Mucosa of descending colon (tissue), 3 donors: ENCODE data around the gene TEX26. TPM values are rescaled to one million over a fixed set of nuclear protein-coding genes. Genes with fewer than 3 reads are reported as not detected.

Experiments used
- ATAC-seq: fragments of 200-7000 bp; cut with Tn5 transposase; one replicate; pipeline ENCODE4 v1.9.1; 2020; ENCODE audit warnings: mild to moderate bottlenecking, moderate library complexity
- DNase-seq, 3 donors: peaks; one replicate each; pipeline ENCODE4 v3.0.0-alpha.2; 2020
- H3K36me3 ChIP-seq: fragments of 200-600 bp; one replicate; pipeline ENCODE4 v1.8.0; 2021; ENCODE audit warnings: low read depth, mild to moderate bottlenecking
- H3K4me1 ChIP-seq: fragments of 200-600 bp; one replicate; pipeline ENCODE4 v1.8.0; 2021; ENCODE audit warnings: low read depth, mild to moderate bottlenecking
- H3K4me3 ChIP-seq: fragments of 200-600 bp; one replicate; pipeline ENCODE4 v1.8.0; 2021; ENCODE audit warnings: mild to moderate bottlenecking
- H3K9me3 ChIP-seq: fragments of 200-600 bp; one replicate; pipeline ENCODE4 v1.8.0; 2021; ENCODE audit warnings: mild to moderate bottlenecking
- CTCF ChIP-seq: fragments of 200-600 bp; IDR thresholded peaks from one replicate; pipeline ENCODE4 v1.8.0; 2022; ENCODE audit warnings: antibody characterized with exemption, mild to moderate bottlenecking
- intact Hi-C, 2 donors: fragments of 100-400 bp; cut with DNase I in 1 of 2; cut with micrococcal nuclease in 1 of 2; formaldehyde crosslinking; loops; one replicate each; pipeline versions ENCODE4 v1.11.0 to v1.11.1; 2022; cut with DNase I, micrococcal nuclease
- total RNA-seq, 3 donors: library from RNA; stranded (reverse); fragmentation: NEBNext Ultra II Directional in 2 of 3; extraction: Animal tissue kit (Norgen Biotek cat#: 25700) in 2 of 3; gene quantifications; one replicate each; pipeline versions ENCODE4 v1.2.1 to v1.2.4, GENCODE V29; 2021 to 2023
- donor health status: DM: no; HTN: no; CAD: no; lungs with moderate emphysema.
- donor health status: DM: no; HTN: no; CAD: no.
- donor health status: DM: no; HTN: yes; CAD: no.

Gene TEX26
- total RNA-seq, 3 donors from 2014 or later: not detected

DNA sequence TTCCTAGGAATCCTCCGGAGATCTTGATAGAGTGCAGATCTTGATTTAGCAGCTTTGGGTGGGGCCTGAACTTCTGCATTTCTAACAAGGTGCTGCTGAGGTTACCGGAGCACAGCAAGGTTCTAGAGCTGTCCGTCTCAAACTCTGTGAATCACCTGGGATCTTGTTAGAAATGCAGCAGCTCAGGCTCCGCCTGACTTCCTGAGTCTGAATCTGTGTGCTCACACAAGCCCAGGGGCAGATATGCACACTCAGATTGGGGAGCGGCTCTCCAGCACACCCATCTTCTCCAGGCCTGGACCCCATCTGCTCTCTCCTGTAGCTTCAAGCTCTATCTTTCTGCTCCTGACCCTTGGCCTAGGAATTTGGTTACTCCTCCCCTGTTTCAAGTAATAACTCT, 3.5 kb upstream of the TEX26 start:
- H3K9me3 ChIP-seq: no peaks in the 10 kb centered on the region
- H3K36me3 ChIP-seq: no peaks in the 10 kb centered on the region
- TF ChIP-seq CTCF: no peak
- ATAC-seq (no peak), DNase-seq (no peak)
- intact Hi-C loops: no loop called here
- no peaks in the 10 kb centered on the region for H3K4me1 ChIP-seq
- no peak overlapping the region for H3K4me3 ChIP-seq

DNA sequence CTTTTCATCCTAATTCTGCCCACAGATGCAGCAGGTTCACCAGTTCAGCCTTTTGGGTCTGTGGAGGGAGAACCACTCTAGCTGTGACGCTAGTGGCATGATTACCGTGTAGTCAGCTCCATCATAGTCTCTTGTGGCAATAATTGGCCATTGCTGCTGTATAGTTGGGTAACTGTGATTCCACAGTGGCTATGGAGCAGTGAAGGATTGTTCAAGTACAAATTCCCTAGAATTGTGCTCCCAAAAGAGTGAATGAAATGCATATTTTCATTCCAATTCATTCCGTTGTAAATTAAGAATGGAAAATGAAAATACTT, 856 bp downstream of the TEX26 start:
- no peak for ATAC-seq
- H3K9me3 ChIP-seq: peaks cover 1% of the 10 kb centered on the region
- no peak for DNase-seq
- no peaks in the 10 kb centered on the region for H3K4me1 ChIP-seq
- intact Hi-C loops: no loop called here
- TF ChIP-seq CTCF: no peak
- no peaks in the 10 kb centered on the region for H3K36me3 ChIP-seq
- H3K4me3 ChIP-seq: no peak overlapping the region

DNA sequence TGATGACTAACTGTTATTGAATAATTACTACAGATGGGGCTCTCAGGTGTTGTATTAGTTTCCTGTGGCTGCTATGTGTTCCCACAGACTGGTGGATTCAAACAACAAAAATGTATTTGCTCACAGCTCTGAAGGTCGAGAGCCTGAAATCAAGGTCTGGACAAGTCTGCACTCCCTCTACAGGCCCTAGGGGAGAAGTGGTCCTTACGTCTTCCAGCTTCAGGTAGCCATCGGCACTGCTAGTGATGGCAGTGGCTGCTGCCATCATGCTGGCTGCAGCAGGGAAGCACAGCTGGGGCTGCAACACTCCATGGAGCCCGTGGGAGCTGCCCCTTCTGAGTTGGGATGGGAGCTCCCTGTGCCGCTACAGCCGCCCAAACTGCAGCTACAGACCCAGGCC, 1.9 kb downstream of the TEX26 start:
- DNase-seq (no peak), ATAC-seq (no peak)
- Histone ChIP-seq H3K36me3 (no peaks in the 10 kb centered on the region), H3K4me1 (no peaks in the 10 kb centered on the region), H3K9me3 (peaks cover 3% of the 10 kb centered on the region), H3K4me3 (no peak overlapping the region)
- intact Hi-C loops: no loop called here
- TF ChIP-seq CTCF: no peak

DNA sequence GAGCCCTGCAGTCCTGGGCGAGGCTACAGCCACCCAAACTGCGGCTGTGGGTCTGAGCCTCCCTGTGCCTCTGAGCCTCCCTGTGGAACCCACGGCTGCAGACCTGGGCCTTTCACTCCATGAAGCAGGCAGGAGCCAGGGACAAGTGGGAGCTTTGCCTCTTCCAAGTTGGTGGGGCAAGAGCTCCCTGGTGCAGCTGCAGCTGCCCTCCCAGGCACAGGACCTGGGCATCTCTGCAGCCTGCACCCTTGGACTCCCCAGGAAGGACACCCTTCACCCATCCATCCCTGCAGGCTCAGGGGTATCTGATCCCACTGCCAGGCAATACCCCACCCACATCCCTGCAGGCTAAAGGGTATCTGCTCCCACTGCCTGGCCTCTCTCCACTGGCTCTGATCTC, 2.3 kb downstream of the TEX26 start:
- no peak overlapping the region for H3K4me3 ChIP-seq
- ATAC-seq: no peak

GRCh38 chr13:30936971-30937370, 4.5 kb downstream of the TEX26 start:
- Histone ChIP-seq H3K4me3 (no peak overlapping the region), H3K9me3 (peaks cover 3% of the 10 kb centered on the region), H3K4me1 (no peaks in the 10 kb centered on the region), H3K36me3 (no peaks in the 10 kb centered on the region)
- ATAC-seq: peak; percentile 68
- TF ChIP-seq CTCF: no peak
- intact Hi-C loops: no loop called here
- DNase-seq: peak in 1 of 3 donors; percentile 16

More for the DNA sequence above, 2.3 kb downstream of the TEX26 start:
- peaks cover 3% of the 10 kb centered on the region for H3K9me3 ChIP-seq
- no peaks in the 10 kb centered on the region for H3K4me1 ChIP-seq
- no peak for TF ChIP-seq CTCF
- no peak for DNase-seq
- intact Hi-C loops: no loop called here
- H3K36me3 ChIP-seq: no peaks in the 10 kb centered on the region

- H3K9me3 ChIP-seq: no peaks in the 10 kb centered on the region
- intact Hi-C loops: no loop called here
- ATAC-seq (no peak), DNase-seq (no peak)
- no peaks in the 10 kb centered on the region for H3K4me1 ChIP-seq
- no peaks in the 10 kb centered on the region for H3K36me3 ChIP-seq
- H3K4me3 ChIP-seq: no peak overlapping the region
- TF ChIP-seq CTCF: no peak
Observed at GRCh38 chr13:30943881-30944280, 11.4 kb downstream of the TEX26 start.
